ENCODE results near the gene OTOP3.

DNA sequence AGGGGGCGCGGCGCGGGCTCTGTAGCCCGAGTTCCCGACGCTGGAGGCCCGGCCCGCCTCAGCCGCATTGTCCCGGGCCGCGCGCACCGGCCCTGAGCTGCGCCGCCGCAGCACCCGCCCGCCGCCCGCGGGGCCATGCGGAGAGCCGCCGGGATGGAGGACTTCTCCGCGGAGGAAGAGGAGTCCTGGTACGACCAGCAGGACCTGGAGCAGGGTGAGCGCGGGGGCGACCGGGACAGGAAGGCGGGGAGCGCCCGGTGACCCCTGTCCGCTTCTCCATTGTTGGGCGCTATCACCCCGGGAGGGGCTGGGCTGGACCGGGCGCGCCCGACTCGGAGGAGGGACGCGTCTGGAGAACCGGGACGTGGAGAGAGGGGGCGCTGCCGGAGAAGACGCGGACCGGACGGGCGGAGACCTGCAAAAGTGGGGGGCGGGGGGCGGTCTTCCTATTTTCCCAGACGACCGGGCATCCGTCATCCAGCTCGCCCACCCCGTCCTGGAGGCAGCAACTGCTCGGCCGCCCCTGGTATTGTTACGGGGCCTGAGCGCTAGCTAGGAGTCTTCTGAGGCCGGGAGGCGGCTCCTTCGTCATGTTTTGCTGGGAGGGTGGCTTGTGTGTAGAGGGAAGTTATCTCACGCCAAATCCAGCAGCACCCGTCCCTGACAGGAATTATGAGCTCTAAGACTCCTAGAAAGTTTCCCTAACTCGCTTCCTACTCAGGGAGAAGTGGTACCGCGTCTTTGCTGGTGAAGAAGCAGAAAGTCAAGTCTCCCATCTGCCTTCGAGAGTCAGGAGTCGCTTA is 52.4 kb downstream of the OTOP3 start:
- TF ChIP-seq, protein P1, sequence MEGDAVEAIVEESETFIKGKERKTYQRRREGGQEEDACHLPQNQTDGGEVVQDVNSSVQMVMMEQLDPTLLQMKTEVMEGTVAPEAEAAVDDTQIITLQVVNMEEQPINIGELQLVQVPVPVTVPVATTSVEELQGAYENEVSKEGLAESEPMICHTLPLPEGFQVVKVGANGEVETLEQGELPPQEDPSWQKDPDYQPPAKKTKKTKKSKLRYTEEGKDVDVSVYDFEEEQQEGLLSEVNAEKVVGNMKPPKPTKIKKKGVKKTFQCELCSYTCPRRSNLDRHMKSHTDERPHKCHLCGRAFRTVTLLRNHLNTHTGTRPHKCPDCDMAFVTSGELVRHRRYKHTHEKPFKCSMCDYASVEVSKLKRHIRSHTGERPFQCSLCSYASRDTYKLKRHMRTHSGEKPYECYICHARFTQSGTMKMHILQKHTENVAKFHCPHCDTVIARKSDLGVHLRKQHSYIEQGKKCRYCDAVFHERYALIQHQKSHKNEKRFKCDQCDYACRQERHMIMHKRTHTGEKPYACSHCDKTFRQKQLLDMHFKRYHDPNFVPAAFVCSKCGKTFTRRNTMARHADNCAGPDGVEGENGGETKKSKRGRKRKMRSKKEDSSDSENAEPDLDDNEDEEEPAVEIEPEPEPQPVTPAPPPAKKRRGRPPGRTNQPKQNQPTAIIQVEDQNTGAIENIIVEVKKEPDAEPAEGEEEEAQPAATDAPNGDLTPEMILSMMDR (IDR thresholded peaks at IDR 0.05; ENCODE audit: low read depth, low read length): no peak
- TF ChIP-seq EZH2phosphoT487 (IDR thresholded peaks at IDR 0.05; ENCODE audit: low read depth): no peak

Measured in OCI-LY3 (cell line).